HEK293 (cell line): Measurements from ENCODE around the gene PITX1.

Source experiments
- ZNF404 ChIP-seq: fragments of 450-650 bp; formaldehyde crosslinking; IDR thresholded peaks from 2 replicates; pipeline ENCODE4 v1.5.1; 2017; ENCODE audit warnings: missing biosample characterization, missing genetic modification characterization
- ZNF776 ChIP-seq: fragments of 450-650 bp; formaldehyde crosslinking; IDR thresholded peaks from 2 replicates; pipeline ENCODE4 v1.5.0; 2017; ENCODE audit warnings: missing biosample characterization, missing genetic modification characterization, borderline replicate concordance
- TF ChIP-seq, protein P1 (sequence below): fragments of 450-650 bp; formaldehyde crosslinking; IDR thresholded peaks from 2 replicates; pipeline ENCODE4 v1.5.1; 2017; ENCODE audit warnings: missing biosample characterization, mild to moderate bottlenecking, missing genetic modification characterization, moderate library complexity

DNA sequence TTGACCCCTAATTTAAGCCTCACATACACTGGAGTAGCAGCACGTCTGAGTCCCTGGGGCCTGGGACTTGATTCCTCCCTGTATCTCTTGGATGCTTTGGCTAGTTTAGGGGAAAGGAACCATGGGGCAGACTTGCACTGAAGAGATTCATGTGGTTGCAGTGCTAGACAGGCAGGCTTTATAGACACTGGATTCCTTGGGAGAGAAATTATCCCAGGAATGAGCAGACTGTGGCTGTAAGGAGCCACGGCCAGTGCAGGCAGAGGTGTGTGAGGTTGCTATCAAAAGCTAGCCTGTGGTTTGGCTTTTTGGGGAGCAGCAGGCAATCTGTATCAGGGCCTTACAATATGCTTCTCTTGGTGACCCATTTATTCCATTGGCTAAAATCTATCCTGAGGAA, 20.5 kb upstream of the PITX1 start:
- TF ChIP-seq ZNF776 (tag by site-specific recombination), result no peak
- TF ChIP-seq, protein P1, sequence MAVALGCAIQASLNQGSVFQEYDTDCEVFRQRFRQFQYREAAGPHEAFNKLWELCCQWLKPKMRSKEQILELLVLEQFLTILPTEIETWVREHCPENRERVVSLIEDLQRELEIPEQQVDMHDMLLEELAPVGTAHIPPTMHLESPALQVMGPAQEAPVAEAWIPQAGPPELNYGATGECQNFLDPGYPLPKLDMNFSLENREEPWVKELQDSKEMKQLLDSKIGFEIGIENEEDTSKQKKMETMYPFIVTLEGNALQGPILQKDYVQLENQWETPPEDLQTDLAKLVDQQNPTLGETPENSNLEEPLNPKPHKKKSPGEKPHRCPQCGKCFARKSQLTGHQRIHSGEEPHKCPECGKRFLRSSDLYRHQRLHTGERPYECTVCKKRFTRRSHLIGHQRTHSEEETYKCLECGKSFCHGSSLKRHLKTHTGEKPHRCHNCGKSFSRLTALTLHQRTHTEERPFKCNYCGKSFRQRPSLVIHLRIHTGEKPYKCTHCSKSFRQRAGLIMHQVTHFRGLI, result no peak
- no peak for TF ChIP-seq ZNF404 (tag by site-specific recombination)
